Subcutaneous abdominal adipose tissue (tissue), 5 donors: Measurements from ENCODE around the gene COPG2.

Experiments
- H3K27ac ChIP-seq: one replicate; pipeline ENCODE4 v1.7.0; 2013; ENCODE audit warnings: low read depth, mild to moderate bottlenecking, inconsistent platforms, low read length, moderate library complexity
- H3K27me3 ChIP-seq, 5 donors: one replicate each; pipeline ENCODE4 v1.7.0; 2013; ENCODE audit warnings: low read length in 5 of 5, inconsistent platforms in 1 of 5; ENCODE audit not compliant: control insufficient read depth in 5 of 5, insufficient read depth in 4 of 5
- H3K36me3 ChIP-seq, 5 donors: one replicate each; pipeline ENCODE4 v1.7.0; 2013; ENCODE audit warnings: low read length in 5 of 5; ENCODE audit not compliant: control insufficient read depth in 5 of 5, insufficient read depth in 5 of 5
- H3K4me1 ChIP-seq, 5 donors: one replicate each; pipeline ENCODE4 v1.7.0; 2013; ENCODE audit warnings: low read length in 5 of 5, mild to moderate bottlenecking in 3 of 5, moderate library complexity in 1 of 5; ENCODE audit not compliant: control insufficient read depth in 5 of 5, insufficient read depth in 5 of 5
- H3K4me3 ChIP-seq, 5 donors: one replicate each; pipeline ENCODE4 v1.7.0; 2013; ENCODE audit warnings: low read length in 5 of 5, low read depth in 1 of 5
- H3K9ac ChIP-seq, 5 donors: one replicate each; pipeline ENCODE4 v1.7.0; 2013; ENCODE audit warnings: low read length in 5 of 5, mild to moderate bottlenecking in 4 of 5, moderate library complexity in 3 of 5
- H3K9me3 ChIP-seq, 5 donors: one replicate each; pipeline ENCODE4 v1.7.0; 2013; ENCODE audit warnings: low read length in 5 of 5; ENCODE audit not compliant: control insufficient read depth in 5 of 5
- donor health status: healthy.
- donor health status: healthy.
- donor health status: healthy.
- donor health status: healthy.
- donor health status: healthy.

The COPG2 gene

GRCh38 chr7:130492523-130493274, 175.8 kb downstream of the COPG2 start:
- H3K9me3 ChIP-seq = peaks cover 0 to 5% (median 0%) of the 10 kb centered on the region in 5 donors
- peak overlapping the region; percentile 91 for H3K27ac ChIP-seq
- peaks cover 2 to 9% (median 5%) of the 10 kb centered on the region in 5 donors for H3K36me3 ChIP-seq
- peaks cover 2 to 52% (median 30%) of the 10 kb centered on the region in 5 donors for H3K4me1 ChIP-seq
- peak overlapping the region; percentile 64 to 89 (median 73) for H3K4me3 ChIP-seq
- peak overlapping the region; percentile 45 to 87 (median 71) for H3K9ac ChIP-seq
- no peaks in the 10 kb centered on the region for H3K27me3 ChIP-seq

DNA sequence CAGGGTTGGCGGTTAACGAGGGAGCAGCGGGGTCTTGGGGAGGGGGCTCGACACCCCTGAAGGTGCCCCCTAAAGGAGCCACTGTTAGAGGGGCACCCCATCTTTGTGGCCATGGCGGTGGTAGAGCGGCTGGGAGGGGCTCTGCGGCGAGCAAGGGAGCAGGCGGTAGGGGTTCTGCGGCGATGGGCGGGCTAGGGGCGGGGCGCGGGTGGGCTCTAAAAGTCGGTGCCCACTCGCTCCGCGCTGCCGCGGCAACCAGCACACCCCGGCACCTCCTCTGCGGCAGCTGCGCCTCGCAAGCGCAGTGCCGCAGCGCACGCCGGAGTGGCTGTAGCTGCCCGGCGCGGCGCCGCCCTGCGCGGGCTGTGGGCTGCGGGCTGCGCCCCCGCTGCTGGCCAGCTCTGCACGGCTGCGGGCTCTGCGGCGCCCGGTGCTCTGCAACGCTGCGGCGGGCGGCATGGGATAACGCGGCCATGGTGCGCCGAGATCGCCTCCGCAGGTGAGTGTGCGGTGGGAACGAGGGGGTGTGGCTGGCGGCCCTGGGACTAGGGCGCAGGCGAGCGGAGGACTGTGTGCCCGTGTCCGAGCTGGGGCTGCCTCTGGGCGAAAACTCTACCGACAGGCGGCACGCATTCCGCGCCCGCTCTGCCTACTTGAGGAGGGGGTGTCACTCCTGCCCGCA, 176.6 kb downstream of the COPG2 start, which contains the start of gene MEST:
TSS of gene MEST (plus strand) at position 245 of the 682 bp plus-strand sequence. CDS start at position 474, 229 bp downstream.
- Histone ChIP-seq H3K36me3 (peaks cover 0 to 7% (median 4%) of the 10 kb centered on the region in 5 donors), H3K9me3 (peaks cover 0 to 5% (median 0%) of the 10 kb centered on the region in 5 donors), H3K4me3 (peak within 1 kb of the TSS; percentile 64 to 89 (median 73)), H3K27ac (peak within 1 kb of the TSS; percentile 91), H3K4me1 (peaks cover 3 to 54% (median 33%) of the 10 kb centered on the region in 5 donors), H3K9ac (peak within 1 kb of the TSS; percentile 45 to 87 (median 71)), H3K27me3 (no peaks in the 10 kb centered on the region)

- Histone ChIP-seq H3K27me3 (no peaks in the 10 kb centered on the region), H3K27ac (peak overlapping the region; percentile 76), H3K4me1 (peaks cover 4 to 63% (median 38%) of the 10 kb centered on the region in 5 donors), H3K4me3 (peak overlapping the region; percentile 63 to 73 (median 64)), H3K36me3 (peaks cover 0 to 4% (median 3%) of the 10 kb centered on the region in 5 donors), H3K9ac (peak overlapping the region in 4 of 5 donors; percentile 36 to 43 (median 40)), H3K9me3 (peaks cover 0 to 5% (median 0%) of the 10 kb centered on the region in 5 donors)
Observed at GRCh38 chr7:130490888-130491804, 177.4 kb downstream of the COPG2 start.

DNA sequence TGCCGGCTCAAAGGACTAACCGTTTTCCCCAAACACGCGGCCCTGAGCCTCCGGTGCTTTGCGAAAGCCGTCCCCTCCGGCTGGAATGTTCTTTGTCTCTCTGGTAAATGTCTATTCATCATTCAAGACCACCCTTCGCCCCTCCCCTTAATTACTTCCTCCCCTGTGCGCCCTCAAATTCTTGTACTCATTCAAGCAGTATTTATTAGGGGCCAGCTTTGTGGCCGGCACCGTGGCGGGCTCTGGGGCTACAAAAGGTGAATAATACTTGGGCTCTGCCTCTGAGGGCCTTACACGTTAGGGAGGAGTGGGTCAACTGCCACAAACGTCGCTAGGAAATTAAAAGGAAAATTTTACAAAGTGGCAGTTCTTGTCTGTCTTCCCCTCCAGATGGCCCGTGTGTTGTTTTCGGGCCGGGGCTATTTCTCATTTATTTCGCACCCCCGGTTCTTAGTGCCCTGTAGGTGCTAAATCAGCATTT, 178.2 kb downstream of the COPG2 start:
- Histone ChIP-seq H3K4me1 (peaks cover 4 to 70% (median 43%) of the 10 kb centered on the region in 5 donors), H3K4me3 (peak overlapping the region in 4 of 5 donors; percentile 50 to 73 (median 66)), H3K36me3 (peaks cover 0 to 3% (median 2%) of the 10 kb centered on the region in 5 donors), H3K27ac (peak overlapping the region; percentile 76), H3K9ac (peak overlapping the region in 3 of 5 donors; percentile 16 to 66 (median 43)), H3K9me3 (peaks cover 0 to 5% (median 0%) of the 10 kb centered on the region in 5 donors), H3K27me3 (no peaks in the 10 kb centered on the region)

GRCh38 chr7:130489140-130489983, 179.2 kb downstream of the COPG2 start:
- Histone ChIP-seq H3K27me3 (no peaks in the 10 kb centered on the region), H3K27ac (peak overlapping the region; percentile 76)

GRCh38 chr7:130488392-130489139, 180.0 kb downstream of the COPG2 start:
- H3K27ac ChIP-seq = peak overlapping the region; percentile 76
- H3K4me1 ChIP-seq = peaks cover 4 to 58% (median 40%) of the 10 kb centered on the region in 5 donors
- H3K27me3 ChIP-seq = no peaks in the 10 kb centered on the region
- H3K9ac ChIP-seq = no peak overlapping the region
- H3K36me3 ChIP-seq = no peaks in the 10 kb centered on the region
- H3K9me3 ChIP-seq = peaks cover 0 to 5% (median 0%) of the 10 kb centered on the region in 5 donors
- no peak overlapping the region for H3K4me3 ChIP-seq

More at GRCh38 chr7:130489140-130489983, 179.2 kb downstream of the COPG2 start:
- Histone ChIP-seq H3K36me3 (no peaks in the 10 kb centered on the region), H3K4me1 (peaks cover 4 to 64% (median 43%) of the 10 kb centered on the region in 5 donors), H3K9ac (peak overlapping the region in 2 of 5 donors; percentile 43 to 50), H3K4me3 (no peak overlapping the region), H3K9me3 (peaks cover 0 to 5% (median 0%) of the 10 kb centered on the region in 5 donors)

DNA sequence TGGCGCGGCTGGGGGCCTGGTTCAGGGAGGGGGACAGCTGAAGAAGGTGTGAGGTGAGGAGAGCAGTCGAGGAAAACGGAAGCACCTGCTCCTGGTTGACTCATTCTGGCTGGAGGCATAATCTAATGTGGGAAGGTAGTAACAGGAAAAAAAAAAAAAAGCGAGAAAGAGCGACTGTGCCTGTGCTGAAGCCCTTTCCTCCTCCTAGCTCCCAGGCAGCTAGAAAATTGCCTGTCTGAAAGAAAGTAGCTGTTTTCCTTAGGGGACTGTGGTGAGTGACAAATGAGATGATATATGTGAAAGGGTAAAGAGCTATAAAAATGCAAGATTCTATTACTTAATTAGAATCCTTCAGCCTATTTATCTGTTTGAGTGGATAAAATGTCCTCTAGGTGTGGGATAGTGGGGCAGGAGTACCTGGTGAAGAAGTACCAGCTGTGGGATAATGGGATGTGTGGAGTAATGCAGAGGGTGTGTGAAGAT, 181.6 kb downstream of the COPG2 start:
- Histone ChIP-seq H3K4me1 (peaks cover 4 to 48% (median 35%) of the 10 kb centered on the region in 5 donors), H3K36me3 (no peaks in the 10 kb centered on the region), H3K9me3 (no peaks in the 10 kb centered on the region), H3K9ac (peak overlapping the region in 3 of 5 donors; percentile 56 to 72 (median 71)), H3K4me3 (peak overlapping the region in 4 of 5 donors; percentile 62 to 74 (median 72)), H3K27me3 (no peaks in the 10 kb centered on the region), H3K27ac (peak overlapping the region; percentile 69)
